Measurements from ENCODE around the gene SLC39A11. TPM values are rescaled to one million over a fixed set of nuclear protein-coding genes. Genes with fewer than 3 reads are reported as not detected.

SLC39A11 gene
- total RNA-seq, 2 donors from 2014 or later: 18.1 to 20.1 TPM

GRCh38 chr17:73107191-73107590 is 14.7 kb upstream of the SLC39A11 start:
- no peak overlapping the region for H3K4me3 Mint-ChIP-seq
- H3K9me3 ChIP-seq (ENCODE audit: control insufficient read depth, low read length): peaks cover 14% of the 10 kb centered on the region
- H3K4me3 ChIP-seq (ENCODE audit: low read length): no peak overlapping the region
- H3K9ac ChIP-seq (ENCODE audit: extremely low read depth, low read length, poor library complexity, severe bottlenecking): no peak overlapping the region
- DNase-seq: no peak
- H3K27ac ChIP-seq (ENCODE audit: low read depth, low read length): no peak overlapping the region
- H3K27me3 ChIP-seq (ENCODE audit: control insufficient read depth, insufficient read depth, low read length, poor library complexity, severe bottlenecking): peaks cover 49% of the 10 kb centered on the region
- peaks cover 80% of the 10 kb centered on the region for H3K27me3 Mint-ChIP-seq (ENCODE audit: insufficient read depth)
- H3K4me1 ChIP-seq (ENCODE audit: control insufficient read depth, insufficient read depth, low read length): no peaks in the 10 kb centered on the region
- H3K36me3 Mint-ChIP-seq (ENCODE audit: low read depth): no peaks in the 10 kb centered on the region
- no peak overlapping the region for H3K27ac Mint-ChIP-seq
- no peaks in the 10 kb centered on the region for H3K36me3 ChIP-seq (ENCODE audit: control insufficient read depth, insufficient read depth, low read length)
- WGBS, 2 experiments (ENCODE audit: insufficient coverage in 1 of 2, insufficient read length in 1 of 2): 89 to 100% methylated on average over 1 to 4 of the region's 4 CpGs
- no peak for TF ChIP-seq CTCF (conservative IDR thresholded peaks at IDR 0.05)
- H3K4me1 Mint-ChIP-seq: no peaks in the 10 kb centered on the region
- peaks cover 15% of the 10 kb centered on the region for H3K9me3 Mint-ChIP-seq

GRCh38 chr17:73105431-73105830 is 12.9 kb upstream of the SLC39A11 start:
- H3K9me3 Mint-ChIP-seq: peaks cover 15% of the 10 kb centered on the region
- no peak overlapping the region for H3K4me3 Mint-ChIP-seq
- TF ChIP-seq CTCF (conservative IDR thresholded peaks at IDR 0.05): no peak
- no peak overlapping the region for H3K27ac Mint-ChIP-seq
- no peak for DNase-seq
- no peaks in the 10 kb centered on the region for H3K36me3 Mint-ChIP-seq (ENCODE audit: low read depth)
- H3K4me3 ChIP-seq (ENCODE audit: low read length): peak overlapping the region; percentile 59
- H3K36me3 ChIP-seq (ENCODE audit: control insufficient read depth, insufficient read depth, low read length): no peaks in the 10 kb centered on the region
- H3K4me1 Mint-ChIP-seq: no peaks in the 10 kb centered on the region
- H3K9ac ChIP-seq (ENCODE audit: extremely low read depth, low read length, poor library complexity, severe bottlenecking): no peak overlapping the region
- H3K27me3 Mint-ChIP-seq (ENCODE audit: insufficient read depth): peaks cover 86% of the 10 kb centered on the region
- WGBS, 2 experiments (ENCODE audit: insufficient coverage in 1 of 2, insufficient read length in 1 of 2): 90 to 100% methylated on average over 1 of the region's 1 CpG
- peaks cover 14% of the 10 kb centered on the region for H3K9me3 ChIP-seq (ENCODE audit: control insufficient read depth, low read length)
- peaks cover 58% of the 10 kb centered on the region for H3K27me3 ChIP-seq (ENCODE audit: control insufficient read depth, insufficient read depth, low read length, poor library complexity, severe bottlenecking)
- no peak overlapping the region for H3K27ac ChIP-seq (ENCODE audit: low read depth, low read length)
- H3K4me1 ChIP-seq (ENCODE audit: control insufficient read depth, insufficient read depth, low read length): no peaks in the 10 kb centered on the region

- no peak overlapping the region for H3K27ac ChIP-seq (ENCODE audit: low read depth, low read length)
- H3K27me3 ChIP-seq (ENCODE audit: control insufficient read depth, insufficient read depth, low read length, poor library complexity, severe bottlenecking): peaks cover 61% of the 10 kb centered on the region
- no peaks in the 10 kb centered on the region for H3K4me1 ChIP-seq (ENCODE audit: control insufficient read depth, insufficient read depth, low read length)
- no peak overlapping the region for H3K4me3 Mint-ChIP-seq
- H3K4me3 ChIP-seq (ENCODE audit: low read length): no peak overlapping the region
- H3K36me3 Mint-ChIP-seq (ENCODE audit: low read depth): no peaks in the 10 kb centered on the region
- H3K27ac Mint-ChIP-seq: no peak overlapping the region
- no peaks in the 10 kb centered on the region for H3K36me3 ChIP-seq (ENCODE audit: control insufficient read depth, insufficient read depth, low read length)
- no peak for TF ChIP-seq CTCF (conservative IDR thresholded peaks at IDR 0.05)
- H3K9me3 ChIP-seq (ENCODE audit: control insufficient read depth, low read length): peaks cover 14% of the 10 kb centered on the region
- H3K27me3 Mint-ChIP-seq (ENCODE audit: insufficient read depth): peaks cover 88% of the 10 kb centered on the region
- no peak for DNase-seq
- H3K9ac ChIP-seq (ENCODE audit: extremely low read depth, low read length, poor library complexity, severe bottlenecking): no peak overlapping the region
- H3K4me1 Mint-ChIP-seq: no peaks in the 10 kb centered on the region
- peaks cover 15% of the 10 kb centered on the region for H3K9me3 Mint-ChIP-seq
- 75 to 93% methylated on average over 3 of the region's 3 CpGs for WGBS, 2 experiments (ENCODE audit: insufficient coverage in 1 of 2, insufficient read length in 1 of 2)
Observed at GRCh38 chr17:73104450-73104849, 12.0 kb upstream of the SLC39A11 start.
